OCI-LY3 (cell line): ENCODE measurements around the gene XYLB.
A peak's percentile ranks its signal among the peaks of the same experiment; 100 is the strongest.

Experiments used
- H2AFZ ChIP-seq: fragments of 200-600, 300-600 bp; shearing (Covaris generic); 2 replicates; pipeline ENCODE4 v1.6.0; 2014; ENCODE audit warnings: antibody characterized with exemption, low read depth, low read length
- H3K27ac ChIP-seq: fragments of 200-600, 300-600 bp; sonication (generic); 2 replicates; pipeline ENCODE4 v1.5.1; 2014; ENCODE audit warnings: mild to moderate bottlenecking, low read length, moderate library complexity, mixed read lengths
- H3K27me3 ChIP-seq: fragments of 200-600, 300-600 bp; sonication (generic); 2 replicates; pipeline ENCODE4 v1.6.1; 2014; ENCODE audit warnings: low read depth, low read length, mixed read lengths
- H3K36me3 ChIP-seq: fragments of 200-600, 300-600 bp; sonication (generic); replicated peaks from 2 replicates; pipeline ENCODE3; 2014; ENCODE audit warnings: low read depth, low read length, mixed read lengths
- H3K4me1 ChIP-seq: fragments of 300-600, 200-600 bp; sonication (generic); 2 replicates; pipeline ENCODE4 v1.6.1; 2014; ENCODE audit warnings: low read length, mixed read lengths
- H3K4me2 ChIP-seq: fragments of 200-600, 300-600 bp; sonication (generic); 2 replicates; pipeline ENCODE4 v1.6.1; 2014; ENCODE audit warnings: low read length, mixed read lengths
- H3K4me3 ChIP-seq: fragments of 300-600, 200-600 bp; sonication (generic); 2 replicates; pipeline ENCODE4 v1.5.1; 2014; ENCODE audit warnings: antibody characterized with exemption, mild to moderate bottlenecking, low read length, moderate library complexity
- H3K79me2 ChIP-seq: fragments of 300-600, 200-600 bp; shearing (Covaris generic); 2 replicates; pipeline ENCODE4 v1.6.1; 2014; ENCODE audit warnings: mild to moderate bottlenecking, low read length, mixed read lengths
- H3K9ac ChIP-seq: fragments of 300-600, 200-600 bp; shearing (Covaris generic); 2 replicates; pipeline ENCODE4 v1.6.0; 2014; ENCODE audit warnings: mild to moderate bottlenecking, low read length, moderate library complexity
- H3K9me3 ChIP-seq: fragments of 200-600, 300-600 bp; shearing (Covaris generic); 2 replicates; pipeline ENCODE4 v1.6.1; 2014; ENCODE audit warnings: low read length, mixed read lengths; ENCODE audit not compliant: insufficient read depth
- H4K20me1 ChIP-seq: fragments of 200-600, 300-600 bp; sonication (generic); 2 replicates; pipeline ENCODE4 v1.6.1; 2016; ENCODE audit warnings: low read length, mixed read lengths; ENCODE audit not compliant: insufficient read depth
- EZH2phosphoT487 ChIP-seq: fragments of 200-600 bp; shearing (Covaris generic); IDR thresholded peaks from 2 replicates; pipeline ENCODE4 v1.6.1; 2018; ENCODE audit warnings: antibody characterized with exemption, mixed run types, low read depth
- TF ChIP-seq, protein P1 (sequence below): fragments of 200-600, 300-600 bp; sonication (generic); IDR thresholded peaks from 2 replicates; pipeline ENCODE4 v1.5.1; 2014; ENCODE audit warnings: antibody characterized with exemption, low read length, low read depth

XYLB gene

DNA sequence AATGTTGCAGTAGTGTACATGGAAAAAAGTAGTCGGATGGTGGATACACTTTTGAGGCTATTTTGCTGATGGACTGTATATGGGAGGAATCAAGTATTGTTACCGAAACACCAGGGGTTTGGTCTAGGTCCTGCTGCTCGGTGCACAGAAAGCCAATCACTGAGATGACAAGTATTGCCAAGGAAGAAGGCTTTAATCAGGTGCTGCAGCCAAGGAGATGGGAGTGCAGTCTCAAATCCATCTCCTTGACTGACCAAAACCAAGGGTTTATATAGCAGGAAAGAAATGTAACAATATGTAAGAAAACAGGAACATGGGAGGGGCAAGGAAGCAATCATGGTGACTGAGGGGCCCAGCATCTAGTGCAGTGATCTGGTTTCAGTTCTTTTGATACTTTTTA lies 104.3 kb downstream of the XYLB start:
- Histone ChIP-seq H3K9me3 (0 out of 2 replicates have a peak, but pooled peaks cover 4% of the 10 kb centered on the region), H3K36me3 (no peaks in the 10 kb centered on the region), H2AFZ (no peak overlapping the region), H4K20me1 (no peaks in the 10 kb centered on the region), H3K4me1 (peaks cover 7% of the 10 kb centered on the region), H3K4me2 (no peak overlapping the region), H3K27me3 (no peaks in the 10 kb centered on the region), H3K4me3 (no peak overlapping the region), H3K27ac (no peak overlapping the region), H3K9ac (no peak overlapping the region), H3K79me2 (peaks cover 17% of the 10 kb centered on the region)
- TF ChIP-seq, protein P1, sequence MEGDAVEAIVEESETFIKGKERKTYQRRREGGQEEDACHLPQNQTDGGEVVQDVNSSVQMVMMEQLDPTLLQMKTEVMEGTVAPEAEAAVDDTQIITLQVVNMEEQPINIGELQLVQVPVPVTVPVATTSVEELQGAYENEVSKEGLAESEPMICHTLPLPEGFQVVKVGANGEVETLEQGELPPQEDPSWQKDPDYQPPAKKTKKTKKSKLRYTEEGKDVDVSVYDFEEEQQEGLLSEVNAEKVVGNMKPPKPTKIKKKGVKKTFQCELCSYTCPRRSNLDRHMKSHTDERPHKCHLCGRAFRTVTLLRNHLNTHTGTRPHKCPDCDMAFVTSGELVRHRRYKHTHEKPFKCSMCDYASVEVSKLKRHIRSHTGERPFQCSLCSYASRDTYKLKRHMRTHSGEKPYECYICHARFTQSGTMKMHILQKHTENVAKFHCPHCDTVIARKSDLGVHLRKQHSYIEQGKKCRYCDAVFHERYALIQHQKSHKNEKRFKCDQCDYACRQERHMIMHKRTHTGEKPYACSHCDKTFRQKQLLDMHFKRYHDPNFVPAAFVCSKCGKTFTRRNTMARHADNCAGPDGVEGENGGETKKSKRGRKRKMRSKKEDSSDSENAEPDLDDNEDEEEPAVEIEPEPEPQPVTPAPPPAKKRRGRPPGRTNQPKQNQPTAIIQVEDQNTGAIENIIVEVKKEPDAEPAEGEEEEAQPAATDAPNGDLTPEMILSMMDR = no peak
- no peak for TF ChIP-seq EZH2phosphoT487

DNA sequence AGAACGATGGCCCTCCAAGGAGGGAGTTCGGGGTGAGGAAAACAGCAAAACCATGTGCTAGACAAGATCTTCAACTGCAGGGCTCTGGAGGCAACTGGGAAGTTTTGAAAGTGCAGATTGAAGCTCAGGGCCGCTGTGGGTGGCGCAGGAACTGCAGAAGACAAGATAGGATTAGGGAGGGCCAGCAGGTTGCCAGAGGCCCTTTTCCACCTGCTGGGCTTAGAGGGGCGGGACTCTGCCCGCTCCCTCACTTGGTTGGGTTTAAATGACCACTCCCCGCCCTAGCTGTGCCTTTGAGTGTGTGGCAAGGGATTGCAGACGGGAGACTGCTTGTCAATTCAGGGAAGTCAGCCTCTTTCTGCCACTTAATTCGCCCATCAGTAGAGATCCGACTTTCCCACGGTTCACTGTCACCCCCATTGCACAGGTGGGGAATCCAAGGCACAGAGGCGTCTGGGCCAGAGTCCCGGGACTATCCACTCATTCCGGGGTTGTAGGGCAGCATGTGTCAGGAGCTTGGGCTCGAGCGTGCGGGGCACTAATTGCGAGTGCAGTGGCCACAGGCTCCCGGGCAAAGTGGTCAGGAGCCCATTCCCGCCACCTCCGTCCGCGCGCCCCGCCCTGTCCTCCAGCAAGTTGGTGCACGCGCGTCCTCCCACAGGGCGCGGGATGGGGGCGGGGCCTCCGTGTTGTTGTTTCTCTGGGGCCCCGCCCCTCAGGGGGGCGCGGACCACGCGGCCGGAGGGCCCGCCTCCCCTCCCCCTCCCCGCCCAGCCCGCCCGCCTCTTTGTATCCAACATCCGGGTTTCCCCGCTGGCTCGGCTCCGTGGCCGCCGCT lies 106.7 kb downstream of the XYLB start, which contains the start of gene ACVR2B:
TSS of gene ACVR2B (plus strand) at position 816 of the 838 bp plus-strand sequence. CDS start 433 bp downstream, outside the sequence.
- Histone ChIP-seq H3K36me3 (no peaks in the 10 kb centered on the region), H3K4me1 (peaks cover 7% of the 10 kb centered on the region), H3K27me3 (no peaks in the 10 kb centered on the region), H3K9me3 (0 out of 2 replicates have a peak, but pooled peaks cover 4% of the 10 kb centered on the region), H2AFZ (peak within 1 kb of the TSS; percentile 69), H3K79me2 (peaks cover 35% of the 10 kb centered on the region), H3K4me2 (peak within 1 kb of the TSS; percentile 92), H3K4me3 (peak within 1 kb of the TSS; percentile 91), H3K9ac (peak within 1 kb of the TSS; percentile 87), H3K27ac (peak within 1 kb of the TSS; percentile 16; the same call in 1 of the 2 replicates), H4K20me1 (peaks cover 2% of the 10 kb centered on the region; the same call in 1 of the 2 replicates)
- no peak for TF ChIP-seq EZH2phosphoT487
- TF ChIP-seq, protein P1 = no peak

DNA sequence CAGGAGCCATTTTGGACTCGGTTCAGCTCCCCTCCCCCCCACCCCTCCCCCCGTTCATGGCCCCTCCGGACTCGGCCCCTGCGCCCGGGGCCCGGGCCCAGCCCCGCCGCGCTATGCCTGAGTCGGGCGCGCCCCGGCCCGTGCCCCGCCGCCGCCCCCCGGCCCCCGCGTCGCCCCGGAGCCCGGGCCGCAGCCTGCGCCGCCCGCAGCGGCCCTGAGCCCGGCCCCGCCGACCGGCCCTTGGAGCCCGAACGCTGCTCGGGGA lies 107.3 kb downstream of the XYLB start:
- H3K4me3 ChIP-seq = peak overlapping the region; percentile 91
- peaks cover 5% of the 10 kb centered on the region; the same call in 1 of the 2 replicates for H4K20me1 ChIP-seq
- peak overlapping the region; percentile 16; the same call in 1 of the 2 replicates for H3K27ac ChIP-seq
- 0 out of 2 replicates have a peak, but pooled peaks cover 4% of the 10 kb centered on the region for H3K9me3 ChIP-seq
- TF ChIP-seq, protein P1 = no peak
- no peak for TF ChIP-seq EZH2phosphoT487
- no peaks in the 10 kb centered on the region for H3K27me3 ChIP-seq
- peak overlapping the region; percentile 69 for H2AFZ ChIP-seq
- no peaks in the 10 kb centered on the region for H3K36me3 ChIP-seq
- H3K9ac ChIP-seq = peak overlapping the region; percentile 87
- peak overlapping the region; percentile 74 for H3K4me2 ChIP-seq
- H3K79me2 ChIP-seq = peaks cover 41% of the 10 kb centered on the region
- H3K4me1 ChIP-seq = peaks cover 7% of the 10 kb centered on the region

DNA sequence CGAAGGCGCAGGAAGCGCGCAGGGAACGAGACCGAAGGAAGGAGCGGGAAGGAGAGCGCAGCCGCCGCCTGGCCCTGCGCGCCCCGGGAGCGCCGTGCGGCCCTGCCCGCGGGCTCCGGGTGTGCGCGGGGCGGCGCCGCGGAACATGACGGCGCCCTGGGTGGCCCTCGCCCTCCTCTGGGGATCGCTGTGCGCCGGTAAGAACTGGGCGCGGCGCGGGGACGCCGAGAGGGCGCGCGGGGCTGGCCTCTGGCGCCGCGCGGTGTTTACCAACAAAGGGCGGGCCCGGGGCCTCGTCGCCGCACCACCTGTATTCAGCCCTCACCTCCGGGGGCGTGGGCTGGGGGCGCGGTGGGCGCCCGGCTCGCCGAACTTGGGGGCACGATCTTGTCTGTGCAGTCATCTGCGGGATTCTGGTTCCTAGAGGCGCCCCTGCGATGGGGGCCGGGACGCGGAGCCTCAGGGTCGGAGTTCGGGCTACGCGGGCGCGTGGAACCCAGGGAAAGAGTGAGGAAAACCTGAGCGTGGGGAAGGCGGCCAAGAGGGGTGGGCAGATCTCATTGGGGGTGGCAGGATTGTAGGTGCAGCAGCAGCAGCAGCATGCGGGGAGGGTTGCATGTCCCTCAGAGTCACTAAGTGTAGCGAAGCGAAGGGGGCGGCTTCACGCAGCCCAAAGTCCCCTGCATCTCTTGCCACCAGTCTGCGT lies 107.7 kb downstream of the XYLB start:
- H2AFZ ChIP-seq = peak overlapping the region; percentile 69

More for the DNA sequence above, 107.7 kb downstream of the XYLB start:
- Histone ChIP-seq H3K4me1 (peaks cover 7% of the 10 kb centered on the region), H3K9ac (peak overlapping the region; percentile 87), H4K20me1 (peaks cover 5% of the 10 kb centered on the region; the same call in 1 of the 2 replicates), H3K27ac (peak overlapping the region; percentile 16; the same call in 1 of the 2 replicates), H3K4me3 (peak overlapping the region; percentile 91), H3K4me2 (peak overlapping the region; percentile 74), H3K36me3 (no peaks in the 10 kb centered on the region), H3K27me3 (no peaks in the 10 kb centered on the region), H3K79me2 (peaks cover 46% of the 10 kb centered on the region), H3K9me3 (0 out of 2 replicates have a peak, but pooled peaks cover 4% of the 10 kb centered on the region)
- TF ChIP-seq, protein P1 = 0 out of 2 replicates have a peak, but pooled peaks have one; percentile 7
- no peak for TF ChIP-seq EZH2phosphoT487
